ENCODE results near the gene EMC9.

DNA sequence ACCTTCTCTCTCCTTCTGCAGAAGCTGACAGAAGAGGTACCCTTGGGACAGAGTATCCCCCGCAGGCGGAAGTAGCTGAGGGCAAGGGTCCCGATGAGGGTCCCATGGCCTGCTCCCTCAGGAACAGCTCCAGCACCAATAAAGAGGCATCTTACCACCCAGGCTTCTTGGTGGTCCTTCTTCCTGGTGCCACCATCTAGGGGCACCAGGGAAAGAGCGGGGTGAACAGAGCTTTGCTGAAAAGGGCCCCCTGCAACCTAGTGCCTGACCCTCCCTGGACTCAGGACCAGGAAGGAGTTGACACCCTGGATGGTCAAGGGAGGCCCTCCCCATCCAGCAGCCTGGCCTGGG lies 19.1 kb upstream of the EMC9 start:
- TF ChIP-seq FOXP2 (optimal IDR thresholded peaks at IDR 0.05; ENCODE audit: borderline replicate concordance, extremely low read depth, extremely low read length, insufficient read depth) (no peak), POLR2AphosphoS5 (IDR thresholded peaks at IDR 0.05; ENCODE audit: low read depth, low read length) (no peak), SIN3A (IDR thresholded peaks at IDR 0.05; ENCODE audit: borderline replicate concordance, insufficient read depth, low read length) (no peak)
- TF ChIP-seq, protein P1, sequence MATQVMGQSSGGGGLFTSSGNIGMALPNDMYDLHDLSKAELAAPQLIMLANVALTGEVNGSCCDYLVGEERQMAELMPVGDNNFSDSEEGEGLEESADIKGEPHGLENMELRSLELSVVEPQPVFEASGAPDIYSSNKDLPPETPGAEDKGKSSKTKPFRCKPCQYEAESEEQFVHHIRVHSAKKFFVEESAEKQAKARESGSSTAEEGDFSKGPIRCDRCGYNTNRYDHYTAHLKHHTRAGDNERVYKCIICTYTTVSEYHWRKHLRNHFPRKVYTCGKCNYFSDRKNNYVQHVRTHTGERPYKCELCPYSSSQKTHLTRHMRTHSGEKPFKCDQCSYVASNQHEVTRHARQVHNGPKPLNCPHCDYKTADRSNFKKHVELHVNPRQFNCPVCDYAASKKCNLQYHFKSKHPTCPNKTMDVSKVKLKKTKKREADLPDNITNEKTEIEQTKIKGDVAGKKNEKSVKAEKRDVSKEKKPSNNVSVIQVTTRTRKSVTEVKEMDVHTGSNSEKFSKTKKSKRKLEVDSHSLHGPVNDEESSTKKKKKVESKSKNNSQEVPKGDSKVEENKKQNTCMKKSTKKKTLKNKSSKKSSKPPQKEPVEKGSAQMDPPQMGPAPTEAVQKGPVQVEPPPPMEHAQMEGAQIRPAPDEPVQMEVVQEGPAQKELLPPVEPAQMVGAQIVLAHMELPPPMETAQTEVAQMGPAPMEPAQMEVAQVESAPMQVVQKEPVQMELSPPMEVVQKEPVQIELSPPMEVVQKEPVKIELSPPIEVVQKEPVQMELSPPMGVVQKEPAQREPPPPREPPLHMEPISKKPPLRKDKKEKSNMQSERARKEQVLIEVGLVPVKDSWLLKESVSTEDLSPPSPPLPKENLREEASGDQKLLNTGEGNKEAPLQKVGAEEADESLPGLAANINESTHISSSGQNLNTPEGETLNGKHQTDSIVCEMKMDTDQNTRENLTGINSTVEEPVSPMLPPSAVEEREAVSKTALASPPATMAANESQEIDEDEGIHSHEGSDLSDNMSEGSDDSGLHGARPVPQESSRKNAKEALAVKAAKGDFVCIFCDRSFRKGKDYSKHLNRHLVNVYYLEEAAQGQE (IDR thresholded peaks at IDR 0.05; ENCODE audit: insufficient read depth in 1 of 2, low read depth in 2 of 2, low read length in 2 of 2) = no peak

All from PFSK-1 (cell line).